Measurements from ENCODE around the gene NMT1.

Gene NMT1

GRCh38 chr17:45131616-45132319 is 70.7 kb downstream of the NMT1 start (continued):
- TF ChIP-seq, protein P1, sequence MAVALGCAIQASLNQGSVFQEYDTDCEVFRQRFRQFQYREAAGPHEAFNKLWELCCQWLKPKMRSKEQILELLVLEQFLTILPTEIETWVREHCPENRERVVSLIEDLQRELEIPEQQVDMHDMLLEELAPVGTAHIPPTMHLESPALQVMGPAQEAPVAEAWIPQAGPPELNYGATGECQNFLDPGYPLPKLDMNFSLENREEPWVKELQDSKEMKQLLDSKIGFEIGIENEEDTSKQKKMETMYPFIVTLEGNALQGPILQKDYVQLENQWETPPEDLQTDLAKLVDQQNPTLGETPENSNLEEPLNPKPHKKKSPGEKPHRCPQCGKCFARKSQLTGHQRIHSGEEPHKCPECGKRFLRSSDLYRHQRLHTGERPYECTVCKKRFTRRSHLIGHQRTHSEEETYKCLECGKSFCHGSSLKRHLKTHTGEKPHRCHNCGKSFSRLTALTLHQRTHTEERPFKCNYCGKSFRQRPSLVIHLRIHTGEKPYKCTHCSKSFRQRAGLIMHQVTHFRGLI (tag by site-specific recombination; IDR thresholded peaks at IDR 0.05): no peak
- TF ChIP-seq ZIC2 (tag by site-specific recombination; IDR thresholded peaks at IDR 0.05): peak; percentile 66
- TF ChIP-seq ZNF404 (tag by site-specific recombination; IDR thresholded peaks at IDR 0.05): no peak
- TF ChIP-seq ZNF76 (tag by site-specific recombination; IDR thresholded peaks at IDR 0.05; ENCODE audit: borderline replicate concordance, low read depth): peak; percentile 46; the same call in 1 of the 2 replicates
- 0 out of 2 replicates have a peak, but pooled peaks have one; percentile 54 for TF ChIP-seq ZNF423 (tag by site-specific recombination; IDR thresholded peaks at IDR 0.05)
- no peak for TF ChIP-seq ZNF114 (tag by site-specific recombination; IDR thresholded peaks at IDR 0.05)
- TF ChIP-seq RBAK (tag by site-specific recombination; IDR thresholded peaks at IDR 0.05): no peak
- peak; percentile 86; the same call in 1 of the 2 replicates for TF ChIP-seq KLF8 (tag by site-specific recombination; IDR thresholded peaks at IDR 0.05)
- TF ChIP-seq ZNF274 (IDR thresholded peaks at IDR 0.05; ENCODE audit: low read length): no peak
- no peak for TF ChIP-seq ZNF274 (tag by site-specific recombination; IDR thresholded peaks at IDR 0.05; ENCODE audit: borderline replicate concordance)
- TF ChIP-seq ZNF138 (tag by site-specific recombination; IDR thresholded peaks at IDR 0.05; ENCODE audit: borderline replicate concordance): no peak
- TF ChIP-seq ZNF704 (tag by site-specific recombination; IDR thresholded peaks at IDR 0.05): no peak
- peak; percentile 87 for TF ChIP-seq BCL11B (tag by site-specific recombination; IDR thresholded peaks at IDR 0.05; ENCODE audit: low read depth)
- TF ChIP-seq ZNF670 (tag by site-specific recombination; IDR thresholded peaks at IDR 0.05; ENCODE audit: low read depth): no peak
- TF ChIP-seq ZNF426 (tag by site-specific recombination; IDR thresholded peaks at IDR 0.05): no peak
- TF ChIP-seq, protein P2, sequence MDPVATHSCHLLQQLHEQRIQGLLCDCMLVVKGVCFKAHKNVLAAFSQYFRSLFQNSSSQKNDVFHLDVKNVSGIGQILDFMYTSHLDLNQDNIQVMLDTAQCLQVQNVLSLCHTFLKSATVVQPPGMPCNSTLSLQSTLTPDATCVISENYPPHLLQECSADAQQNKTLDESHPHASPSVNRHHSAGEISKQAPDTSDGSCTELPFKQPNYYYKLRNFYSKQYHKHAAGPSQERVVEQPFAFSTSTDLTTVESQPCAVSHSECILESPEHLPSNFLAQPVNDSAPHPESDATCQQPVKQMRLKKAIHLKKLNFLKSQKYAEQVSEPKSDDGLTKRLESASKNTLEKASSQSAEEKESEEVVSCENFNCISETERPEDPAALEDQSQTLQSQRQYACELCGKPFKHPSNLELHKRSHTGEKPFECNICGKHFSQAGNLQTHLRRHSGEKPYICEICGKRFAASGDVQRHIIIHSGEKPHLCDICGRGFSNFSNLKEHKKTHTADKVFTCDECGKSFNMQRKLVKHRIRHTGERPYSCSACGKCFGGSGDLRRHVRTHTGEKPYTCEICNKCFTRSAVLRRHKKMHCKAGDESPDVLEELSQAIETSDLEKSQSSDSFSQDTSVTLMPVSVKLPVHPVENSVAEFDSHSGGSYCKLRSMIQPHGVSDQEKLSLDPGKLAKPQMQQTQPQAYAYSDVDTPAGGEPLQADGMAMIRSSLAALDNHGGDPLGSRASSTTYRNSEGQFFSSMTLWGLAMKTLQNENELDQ (tag by site-specific recombination; IDR thresholded peaks at IDR 0.05; ENCODE audit: low read depth): no peak
- TF ChIP-seq ZNF433 (tag by site-specific recombination; IDR thresholded peaks at IDR 0.05; ENCODE audit: low read depth): no peak
- no peak for TF ChIP-seq PRDM1 (tag by site-specific recombination; IDR thresholded peaks at IDR 0.05)
- no peak for TF ChIP-seq ZNF416 (tag by site-specific recombination; IDR thresholded peaks at IDR 0.05)
- 0 out of 2 replicates have a peak, but pooled peaks have one; percentile 77 for TF ChIP-seq ZNF2 (tag by site-specific recombination; IDR thresholded peaks at IDR 0.05)
- TF ChIP-seq ZNF112 (tag by site-specific recombination; IDR thresholded peaks at IDR 0.05): no peak
- TF ChIP-seq ZBTB1 (tag by site-specific recombination; IDR thresholded peaks at IDR 0.05): no peak
- no peak for TF ChIP-seq ZNF560 (tag by site-specific recombination; IDR thresholded peaks at IDR 0.05; ENCODE audit: borderline replicate concordance)
- no peak for TF ChIP-seq ZNF366 (tag by site-specific recombination; conservative IDR thresholded peaks at IDR 0.05)
- TF ChIP-seq, protein P3, sequence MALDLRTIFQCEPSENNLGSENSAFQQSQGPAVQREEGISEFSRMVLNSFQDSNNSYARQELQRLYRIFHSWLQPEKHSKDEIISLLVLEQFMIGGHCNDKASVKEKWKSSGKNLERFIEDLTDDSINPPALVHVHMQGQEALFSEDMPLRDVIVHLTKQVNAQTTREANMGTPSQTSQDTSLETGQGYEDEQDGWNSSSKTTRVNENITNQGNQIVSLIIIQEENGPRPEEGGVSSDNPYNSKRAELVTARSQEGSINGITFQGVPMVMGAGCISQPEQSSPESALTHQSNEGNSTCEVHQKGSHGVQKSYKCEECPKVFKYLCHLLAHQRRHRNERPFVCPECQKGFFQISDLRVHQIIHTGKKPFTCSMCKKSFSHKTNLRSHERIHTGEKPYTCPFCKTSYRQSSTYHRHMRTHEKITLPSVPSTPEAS (tag by site-specific recombination; IDR thresholded peaks at IDR 0.05): no peak
- no peak for TF ChIP-seq ZNF837 (tag by site-specific recombination; IDR thresholded peaks at IDR 0.05)
- peak; percentile 61; the same call in 1 of the 2 replicates for TF ChIP-seq GLI4 (tag by site-specific recombination; IDR thresholded peaks at IDR 0.05)
- TF ChIP-seq PRDM6 (tag by site-specific recombination; IDR thresholded peaks at IDR 0.05): no peak

Measured in HEK293 (cell line).